Activated CD4-positive, alpha-beta memory T cell treated with anti-CD3 and anti-CD28 coated beads, Interleukin-2, amount 10 ng/mL, durations not matched to agents 7 days and 5 days (primary cell): ENCODE data around the gene CPT1B. TPM values are rescaled to one million over a fixed set of nuclear protein-coding genes. Genes with fewer than 3 reads are reported as not detected.
"Not testable (repeated sequence)": the region's sequence is repeated elsewhere in the genome, so short reads cannot be mapped to it uniquely, and the experiment has no call there.

Experiments used
- CTCF ChIA-PET: fragments of 350-600 bp; sonication (Branson Sonifier 250); formaldehyde crosslinking; loops from one replicate; lab custom pipeline; 2021; ENCODE audit warnings: antibody characterized with exemption, inconsistent platforms; lab: Charles Lee
- POLR2A ChIA-PET: fragments of 350-600 bp; sonication (Branson Sonifier 250); formaldehyde crosslinking; loops from one replicate; lab custom pipeline; 2021; ENCODE audit warnings: antibody characterized with exemption; lab: Charles Lee
- DNase-seq: peaks from one replicate; pipeline ENCODE4 v3.0.0-alpha.2; 2020
- H3K27ac Mint-ChIP-seq: one replicate; pipeline ENCODE4 v1.8.0; 2021; ENCODE audit warnings: mild to moderate bottlenecking, mixed read lengths
- H3K27me3 Mint-ChIP-seq: one replicate; pipeline ENCODE4 v1.8.0; 2021; ENCODE audit warnings: mixed read lengths
- H3K36me3 Mint-ChIP-seq: one replicate; pipeline ENCODE4 v1.8.0; 2021; ENCODE audit warnings: low read depth, mixed read lengths
- H3K4me1 Mint-ChIP-seq: one replicate; pipeline ENCODE4 v1.8.0; 2021; ENCODE audit warnings: mixed read lengths
- H3K4me3 Mint-ChIP-seq: one replicate; pipeline ENCODE4 v1.8.0; 2021; ENCODE audit warnings: mild to moderate bottlenecking, mixed read lengths
- H3K9me3 Mint-ChIP-seq: one replicate; pipeline ENCODE4 v1.8.0; 2021; ENCODE audit warnings: mixed read lengths
- total RNA-seq, 2 experiments: library from RNA; stranded (reverse); gene quantifications; one replicate each; pipeline ENCODE4 v1.2.3, GENCODE V29; 2021

CPT1B gene
- total RNA-seq, 2 experiments from 2014 or later: 60.8 to 60.9 TPM

GRCh38 chr22:50620593-50621355 lies 42.5 kb upstream of the CPT1B start:
- peaks cover 38% of the 10 kb centered on the region for H3K4me1 Mint-ChIP-seq
- peak overlapping the region; percentile 82 for H3K4me3 Mint-ChIP-seq
- CTCF ChIA-PET: interaction anchor here (0.6 to 4.9 kb wide), 39 partner anchors 9 to 412 kb away, joined by 3 to 76 read pairs (median 5); partner anchors contain the start of genes CHKB, HDAC10, KLHDC7B and LMF2
- no peaks in the 10 kb centered on the region for H3K27me3 Mint-ChIP-seq
- DNase-seq: peak; percentile 82
- H3K36me3 Mint-ChIP-seq: peaks cover 7% of the 10 kb centered on the region
- peak overlapping the region; percentile 99 for H3K27ac Mint-ChIP-seq
- POLR2A ChIA-PET: interaction anchor here (0.5 to 5.5 kb wide), 31 partner anchors 9 to 430 kb away, joined by 3 to 117 read pairs (median 8); partner anchors contain the start of genes CHKB, HDAC10, KLHDC7B and LMF2
- no peaks in the 10 kb centered on the region for H3K9me3 Mint-ChIP-seq

GRCh38 chr22:50614296-50614695 lies 36.1 kb upstream of the CPT1B start:
- H3K36me3 Mint-ChIP-seq, H3K4me3 Mint-ChIP-seq, POLR2A ChIA-PET, DNase-seq, H3K4me1 Mint-ChIP-seq, H3K27ac Mint-ChIP-seq, H3K9me3 Mint-ChIP-seq: not testable (repeated sequence)
- CTCF ChIA-PET: interaction anchor here (1.2 kb wide), 1 partner anchor 88 kb away, joined by 3 read pairs; no protein-coding TSS in a partner anchor
- peaks cover 25% of the 10 kb centered on the region for H3K27me3 Mint-ChIP-seq

- no peaks in the 10 kb centered on the region for H3K36me3 Mint-ChIP-seq
- CTCF ChIA-PET: interaction anchor here (0.7 kb wide), 1 partner anchor 88 kb away, joined by 3 read pairs; the partner anchor contains the start of gene SCO2
Observed at GRCh38 chr22:50613291-50613981, 35.2 kb upstream of the CPT1B start.

GRCh38 chr22:50612528-50613221 lies 34.4 kb upstream of the CPT1B start:
- peaks cover 3% of the 10 kb centered on the region for H3K4me1 Mint-ChIP-seq
- ChIA-PET CTCF (interaction anchor here (0.7 to 1.0 kb wide), 2 partner anchors 7 to 88 kb away, joined by 3 read pairs; partner anchors contain the start of gene SCO2), POLR2A (interaction anchor here (1.9 kb wide), 1 partner anchor 9 kb away, joined by 5 read pairs; no protein-coding TSS in a partner anchor)
- no peak overlapping the region for H3K27ac Mint-ChIP-seq
- no peak overlapping the region for H3K4me3 Mint-ChIP-seq
- peaks cover 26% of the 10 kb centered on the region for H3K27me3 Mint-ChIP-seq
- no peaks in the 10 kb centered on the region for H3K9me3 Mint-ChIP-seq
- H3K36me3 Mint-ChIP-seq: no peaks in the 10 kb centered on the region
- no peak for DNase-seq

More at GRCh38 chr22:50613291-50613981, 35.2 kb upstream of the CPT1B start:
- Mint-ChIP-seq H3K27me3 (peaks cover 26% of the 10 kb centered on the region), H3K4me1 (peaks cover 5% of the 10 kb centered on the region), H3K4me3 (no peak overlapping the region), H3K9me3 (no peaks in the 10 kb centered on the region), H3K27ac (no peak overlapping the region)
- POLR2A ChIA-PET: no interaction called here
- no peak for DNase-seq

GRCh38 chr22:50612168-50612527 lies 33.9 kb upstream of the CPT1B start:
- CTCF ChIA-PET: interaction anchor here (1.0 kb wide), 1 partner anchor 8 kb away, joined by 3 read pairs; no protein-coding TSS in a partner anchor
- peaks cover 30% of the 10 kb centered on the region for H3K27me3 Mint-ChIP-seq

GRCh38 chr22:50611341-50612060 lies 33.3 kb upstream of the CPT1B start:
- no peak for DNase-seq
- CTCF ChIA-PET: interaction anchor here (1.0 kb wide), 1 partner anchor 9 kb away, joined by 3 read pairs; no protein-coding TSS in a partner anchor
- Mint-ChIP-seq H3K4me3 (no peak overlapping the region), H3K36me3 (no peaks in the 10 kb centered on the region), H3K27ac (no peak overlapping the region), H3K9me3 (no peaks in the 10 kb centered on the region), H3K4me1 (peaks cover 3% of the 10 kb centered on the region), H3K27me3 (peaks cover 33% of the 10 kb centered on the region)
- POLR2A ChIA-PET: interaction anchor here (1.9 kb wide), 1 partner anchor 10 kb away, joined by 5 read pairs; no protein-coding TSS in a partner anchor

More at GRCh38 chr22:50612168-50612527, 33.9 kb upstream of the CPT1B start:
- POLR2A ChIA-PET: interaction anchor here (1.9 kb wide), 1 partner anchor 9 kb away, joined by 5 read pairs; no protein-coding TSS in a partner anchor
- Mint-ChIP-seq H3K4me1 (peaks cover 3% of the 10 kb centered on the region), H3K9me3 (no peaks in the 10 kb centered on the region), H3K27ac (no peak overlapping the region), H3K4me3 (no peak overlapping the region), H3K36me3 (no peaks in the 10 kb centered on the region)
- DNase-seq: no peak

GRCh38 chr22:50610581-50610980 lies 32.4 kb upstream of the CPT1B start:
- Mint-ChIP-seq H3K27ac (no peak overlapping the region), H3K4me3 (no peak overlapping the region), H3K4me1 (peaks cover 3% of the 10 kb centered on the region), H3K27me3 (peaks cover 38% of the 10 kb centered on the region), H3K36me3 (no peaks in the 10 kb centered on the region), H3K9me3 (no peaks in the 10 kb centered on the region)
- DNase-seq: no peak
- POLR2A ChIA-PET: interaction anchor here (1.9 kb wide), 1 partner anchor 11 kb away, joined by 5 read pairs; no protein-coding TSS in a partner anchor
- CTCF ChIA-PET: no interaction called here

- Mint-ChIP-seq H3K4me1 (peaks cover 3% of the 10 kb centered on the region), H3K4me3 (no peak overlapping the region), H3K9me3 (no peaks in the 10 kb centered on the region), H3K27ac (no peak overlapping the region), H3K36me3 (no peaks in the 10 kb centered on the region), H3K27me3 (peaks cover 39% of the 10 kb centered on the region)
- CTCF ChIA-PET: no interaction called here
- DNase-seq: no peak
- POLR2A ChIA-PET: no interaction called here
Observed at GRCh38 chr22:50610041-50610451, 31.8 kb upstream of the CPT1B start.

GRCh38 chr22:50609599-50609998 lies 31.4 kb upstream of the CPT1B start:
- ChIA-PET POLR2A (no interaction called here), CTCF (no interaction called here)
- H3K27ac Mint-ChIP-seq: no peak overlapping the region
- H3K27me3 Mint-ChIP-seq: peaks cover 40% of the 10 kb centered on the region
- peaks cover 3% of the 10 kb centered on the region for H3K4me1 Mint-ChIP-seq
- no peaks in the 10 kb centered on the region for H3K9me3 Mint-ChIP-seq
- no peak overlapping the region for H3K4me3 Mint-ChIP-seq
- DNase-seq: no peak
- no peaks in the 10 kb centered on the region for H3K36me3 Mint-ChIP-seq

GRCh38 chr22:50608996-50609395 lies 30.8 kb upstream of the CPT1B start:
- ChIA-PET CTCF (no interaction called here), POLR2A (no interaction called here)
- H3K9me3 Mint-ChIP-seq: no peaks in the 10 kb centered on the region
- DNase-seq: no peak
- no peaks in the 10 kb centered on the region for H3K36me3 Mint-ChIP-seq
- H3K4me3 Mint-ChIP-seq: no peak overlapping the region
- peaks cover 37% of the 10 kb centered on the region for H3K27me3 Mint-ChIP-seq
- peaks cover 3% of the 10 kb centered on the region for H3K4me1 Mint-ChIP-seq
- no peak overlapping the region for H3K27ac Mint-ChIP-seq

- POLR2A ChIA-PET, CTCF ChIA-PET: not testable (repeated sequence)
Observed at GRCh38 chr22:50608058-50608840, 30.0 kb upstream of the CPT1B start.

More at GRCh38 chr22:50608058-50608840, 30.0 kb upstream of the CPT1B start:
- H3K4me1 Mint-ChIP-seq, H3K27ac Mint-ChIP-seq, H3K9me3 Mint-ChIP-seq, H3K4me3 Mint-ChIP-seq, DNase-seq, H3K36me3 Mint-ChIP-seq: not testable (repeated sequence)
- peaks cover 37% of the 10 kb centered on the region for H3K27me3 Mint-ChIP-seq
